Testis (tissue), 2 donors: Measurements from ENCODE around the gene PAQR8.

Experiments used
- POLR2A ChIP-seq: fragments of 450-650 bp; IDR thresholded peaks from one replicate; pipeline ENCODE4 v1.6.1; 2017; ENCODE audit warnings: antibody characterized with exemption, mild to moderate bottlenecking, moderate library complexity
- TF ChIP-seq, protein P1 (sequence below), 3 experiments: fragments of 450-650 bp in 2 of 3; fragments of 200-600 bp in 1 of 3; sonication (generic) in 1 of 3; IDR thresholded peaks; one replicate each; pipeline ENCODE4 v1.5.1; 2016 to 2019; ENCODE audit warnings: antibody characterized with exemption in 3 of 3, mild to moderate bottlenecking in 2 of 3, moderate library complexity in 1 of 3

DNA sequence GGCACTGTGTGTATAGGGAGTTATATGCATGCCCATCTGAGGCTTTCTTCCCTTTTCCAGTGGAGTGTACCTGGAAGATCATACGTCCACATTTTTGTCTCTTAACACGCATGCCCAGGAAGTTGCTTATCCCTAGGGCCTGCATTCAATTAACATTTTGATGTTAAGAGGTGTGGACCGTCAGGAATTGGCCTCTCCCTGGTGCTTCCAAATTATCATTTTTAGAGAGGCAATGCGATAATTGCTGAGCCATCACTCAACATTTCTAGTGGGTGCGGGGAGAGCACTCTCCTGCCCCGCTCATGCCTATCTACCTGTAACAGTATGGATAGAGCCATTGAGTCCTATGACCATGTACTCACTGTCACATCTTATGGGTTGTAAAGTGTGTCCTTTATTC, 37.8 kb upstream of the PAQR8 start:
- TF ChIP-seq, protein P1, sequence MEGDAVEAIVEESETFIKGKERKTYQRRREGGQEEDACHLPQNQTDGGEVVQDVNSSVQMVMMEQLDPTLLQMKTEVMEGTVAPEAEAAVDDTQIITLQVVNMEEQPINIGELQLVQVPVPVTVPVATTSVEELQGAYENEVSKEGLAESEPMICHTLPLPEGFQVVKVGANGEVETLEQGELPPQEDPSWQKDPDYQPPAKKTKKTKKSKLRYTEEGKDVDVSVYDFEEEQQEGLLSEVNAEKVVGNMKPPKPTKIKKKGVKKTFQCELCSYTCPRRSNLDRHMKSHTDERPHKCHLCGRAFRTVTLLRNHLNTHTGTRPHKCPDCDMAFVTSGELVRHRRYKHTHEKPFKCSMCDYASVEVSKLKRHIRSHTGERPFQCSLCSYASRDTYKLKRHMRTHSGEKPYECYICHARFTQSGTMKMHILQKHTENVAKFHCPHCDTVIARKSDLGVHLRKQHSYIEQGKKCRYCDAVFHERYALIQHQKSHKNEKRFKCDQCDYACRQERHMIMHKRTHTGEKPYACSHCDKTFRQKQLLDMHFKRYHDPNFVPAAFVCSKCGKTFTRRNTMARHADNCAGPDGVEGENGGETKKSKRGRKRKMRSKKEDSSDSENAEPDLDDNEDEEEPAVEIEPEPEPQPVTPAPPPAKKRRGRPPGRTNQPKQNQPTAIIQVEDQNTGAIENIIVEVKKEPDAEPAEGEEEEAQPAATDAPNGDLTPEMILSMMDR (IDR thresholded peaks at IDR 0.05), result no peak
- no peak for TF ChIP-seq POLR2A
